T47D (cell line): ENCODE measurements around the gene EIF2B1.

ENCODE experiments used
- DNase-seq, 2 experiments: peaks; one replicate each; pipeline versions ENCODE4 v3.0.0 to v3.0.0-alpha.2; 2011 to 2012; ENCODE audit warnings: low read depth in 1 of 2, low spot score in 1 of 2
- JUND ChIP-seq: IDR thresholded peaks from 2 replicates; pipeline ENCODE4 v1.6.1; 2012; ENCODE audit warnings: low read depth
- in situ Hi-C: cut with HindIII; loops from 2 replicates; pipeline ENCODE4 v1.10.0; 2016; ENCODE audit warnings: low sequenced_read_pairs, low pct_unique_long_range_greater_than_20kb

The EIF2B1 gene

GRCh38 chr12:123654129-123654701, 20.7 kb upstream of the EIF2B1 start:
- in situ Hi-C loops = no loop called here
- no peak for TF ChIP-seq JUND
- no peak for DNase-seq

DNA sequence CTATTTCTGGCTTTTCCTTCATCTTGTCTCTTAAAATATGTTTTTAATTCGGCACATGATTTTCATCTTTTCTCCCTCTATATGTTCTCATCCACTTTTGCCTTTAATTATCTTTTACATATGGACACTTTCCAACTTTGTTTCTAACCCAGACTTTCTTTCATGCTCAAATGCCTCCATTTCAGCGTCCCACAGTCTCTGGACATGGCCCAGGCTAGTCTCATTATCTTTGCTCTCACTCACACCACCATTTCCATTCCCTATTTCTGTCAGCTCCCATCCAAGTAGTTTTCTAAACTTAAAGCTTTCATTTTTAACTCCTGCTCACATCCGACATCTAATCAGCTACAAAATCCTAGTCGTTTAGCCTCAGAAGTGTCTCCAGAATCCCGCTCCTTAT, 14.9 kb upstream of the EIF2B1 start:
- TF ChIP-seq JUND = no peak
- no peak for DNase-seq
- in situ Hi-C loops = no loop called here

DNA sequence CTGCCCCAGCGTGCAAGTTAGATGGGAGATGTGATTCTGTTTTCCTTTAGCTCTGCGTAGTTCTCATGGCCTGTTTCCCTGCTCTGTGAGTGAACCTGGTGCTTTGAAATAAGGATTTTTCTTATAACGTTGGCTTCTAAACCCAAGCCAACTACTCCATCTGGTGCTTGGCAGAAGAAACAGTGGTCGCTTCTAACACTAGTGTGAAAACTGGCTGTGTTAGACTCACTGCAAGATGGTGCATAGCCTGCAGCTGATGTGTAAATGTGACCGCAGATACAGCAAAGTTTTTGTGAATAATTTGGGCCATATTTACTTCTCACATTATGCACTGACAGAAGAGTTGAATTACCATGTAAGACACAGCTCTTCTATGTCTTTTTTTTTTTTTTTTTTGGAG, 12.4 kb upstream of the EIF2B1 start:
- no peak for TF ChIP-seq JUND
- DNase-seq = no peak
- in situ Hi-C loops = no loop called here

GRCh38 chr12:123645380-123645779, 11.9 kb upstream of the EIF2B1 start:
- in situ Hi-C loops = no loop called here
- TF ChIP-seq JUND = no peak
- DNase-seq = no peak

DNA sequence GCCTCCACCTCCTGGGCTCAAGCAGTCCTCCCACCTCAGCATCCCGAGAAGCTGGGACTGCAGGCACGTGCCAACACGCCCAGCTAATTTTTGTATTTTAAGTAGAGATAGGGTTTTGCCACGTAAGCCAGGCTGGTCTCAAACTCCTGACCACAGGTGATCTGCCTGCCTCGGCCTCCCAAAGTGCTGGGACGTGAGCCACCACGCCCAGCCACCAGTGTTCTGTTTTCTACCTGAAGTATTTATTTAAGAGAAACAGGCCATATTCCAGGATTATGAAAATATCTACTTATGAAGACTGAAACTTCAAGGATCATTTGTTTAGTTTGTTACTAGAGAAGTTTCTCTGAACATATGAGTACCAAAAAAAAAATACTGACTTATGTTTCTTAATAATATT, 10.4 kb upstream of the EIF2B1 start:
- in situ Hi-C loops = no loop called here
- TF ChIP-seq JUND = no peak
- no peak for DNase-seq

DNA sequence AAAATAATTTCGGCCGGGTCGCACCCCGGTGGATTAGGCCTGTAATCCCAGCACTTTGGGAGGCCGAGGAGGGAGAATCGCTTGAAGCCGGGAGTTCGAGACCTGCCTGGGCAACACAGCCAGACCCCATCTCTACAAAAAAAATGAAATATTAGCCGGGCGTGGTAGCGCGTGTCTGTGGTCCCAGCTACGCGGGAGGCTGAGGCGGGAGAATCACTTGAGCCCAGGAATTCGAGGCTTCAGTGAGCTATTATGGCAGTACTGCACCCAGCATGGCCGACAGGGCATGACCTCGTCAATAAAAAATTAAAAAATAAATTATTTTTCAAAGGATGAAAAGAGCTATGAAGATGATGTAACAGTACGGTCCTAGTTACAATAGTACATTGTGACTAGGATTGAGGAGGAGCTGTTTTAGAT, 666 bp upstream of the EIF2B1 start:
- no peak for DNase-seq
- TF ChIP-seq JUND = no peak
- in situ Hi-C loops = no loop called here

DNA sequence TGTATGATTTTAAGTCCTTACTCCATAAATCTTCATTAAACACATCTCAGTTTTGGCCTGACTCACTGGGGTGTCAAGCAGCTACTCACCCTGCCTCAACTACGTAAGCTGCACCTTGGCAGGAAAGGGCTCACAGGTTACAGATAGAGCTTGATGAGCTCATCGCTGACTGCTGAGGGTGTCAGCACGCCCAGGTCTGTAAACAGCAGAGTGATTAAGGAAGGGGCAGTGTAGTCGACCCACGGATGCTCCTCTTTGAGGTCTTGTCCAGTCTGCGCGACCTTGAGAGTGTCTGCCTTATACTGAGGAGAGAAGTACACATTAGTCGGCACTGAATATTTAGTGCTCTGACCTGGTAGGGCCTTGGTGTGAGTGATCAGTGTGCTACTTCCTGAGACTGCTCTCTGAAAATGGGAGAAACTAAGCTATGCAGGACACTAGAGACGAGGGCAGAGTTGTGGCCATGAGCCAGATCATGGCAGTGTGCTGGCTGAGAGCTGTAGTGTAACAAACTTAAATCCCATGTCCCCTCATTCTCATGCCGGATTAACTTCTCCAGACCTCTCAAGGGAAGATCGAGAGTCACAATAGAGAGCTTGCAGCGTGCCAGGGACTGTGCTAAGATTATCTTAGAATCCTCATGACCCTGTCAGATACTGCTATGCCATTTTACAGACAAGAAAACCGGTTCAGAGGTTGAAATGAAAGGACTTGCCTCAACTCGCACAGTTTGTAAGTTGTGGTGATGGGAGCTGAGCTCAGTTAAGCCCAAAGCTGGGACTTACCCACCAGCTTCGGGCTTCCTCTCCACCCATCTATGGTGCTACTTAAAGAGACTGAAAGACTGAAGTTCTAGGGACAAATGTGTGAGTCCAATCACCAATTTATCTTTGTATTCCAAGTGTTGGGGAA, 11.6 kb downstream of the EIF2B1 start:
- TF ChIP-seq JUND = no peak
- no peak for DNase-seq
- in situ Hi-C loops = no loop called here

DNA sequence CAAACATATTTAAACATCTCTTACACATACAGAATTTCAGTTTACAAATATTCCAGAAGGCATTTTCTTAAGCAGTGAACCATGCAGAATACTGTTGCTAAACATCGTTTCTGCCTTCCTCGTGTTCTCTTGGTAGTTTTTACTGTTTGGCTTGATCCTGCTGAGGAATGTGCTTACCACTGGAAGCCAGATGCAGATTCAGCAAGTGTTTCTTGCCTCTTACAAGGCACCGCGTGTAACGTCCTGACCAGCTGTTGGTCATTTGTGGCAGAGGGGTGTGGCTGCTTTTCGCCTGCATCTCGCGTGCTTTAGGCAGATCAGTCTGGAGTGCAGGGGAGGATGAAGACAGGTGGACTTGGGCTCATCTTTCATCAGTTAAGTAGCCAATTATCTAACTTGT, 12.4 kb downstream of the EIF2B1 start:
- DNase-seq = no peak
- in situ Hi-C loops = no loop called here
- TF ChIP-seq JUND = no peak

DNA sequence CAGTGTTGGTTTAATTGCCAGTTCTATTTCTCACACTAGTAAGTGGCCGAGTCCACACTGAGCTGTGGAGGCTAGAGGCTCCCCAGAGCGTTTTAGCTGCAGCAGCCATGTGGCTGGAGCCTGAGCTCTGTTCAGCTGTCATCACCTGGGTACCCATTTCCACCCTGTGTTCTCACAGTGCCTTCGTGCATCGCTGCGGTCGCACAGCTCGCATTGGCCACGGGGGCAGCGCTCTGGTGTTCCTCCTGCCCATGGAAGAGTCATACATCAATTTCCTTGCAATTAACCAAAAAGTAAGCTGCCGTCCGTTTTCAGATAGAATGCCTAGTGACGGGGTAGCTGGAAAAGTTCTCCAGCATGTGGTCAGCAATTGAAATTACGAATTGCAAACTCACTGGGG, 15.9 kb downstream of the EIF2B1 start:
- in situ Hi-C loops = no loop called here
- no peak for DNase-seq
- TF ChIP-seq JUND = no peak

DNA sequence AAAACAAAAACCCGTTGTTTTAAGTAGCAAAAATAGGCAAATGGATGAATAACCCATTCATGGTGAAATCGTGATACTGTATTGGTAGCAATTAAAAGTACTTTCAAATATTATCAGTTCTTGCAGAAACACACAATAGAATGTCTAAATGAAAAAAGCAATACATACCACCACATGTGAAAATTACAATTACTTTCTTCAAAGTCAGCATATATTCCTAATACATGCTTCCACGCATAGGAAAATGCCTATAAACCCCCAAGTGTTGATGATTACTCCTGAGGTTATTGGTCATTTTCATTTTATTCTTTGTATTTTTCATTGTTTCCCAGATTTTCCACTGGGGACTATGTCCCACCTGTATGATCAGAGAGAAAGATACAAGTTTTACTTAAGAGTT, 16.3 kb downstream of the EIF2B1 start:
- in situ Hi-C loops = no loop called here
- no peak for DNase-seq
- no peak for TF ChIP-seq JUND

GRCh38 chr12:123614531-123614930, 19.0 kb downstream of the EIF2B1 start:
- no peak for TF ChIP-seq JUND
- DNase-seq = no peak
- in situ Hi-C loops = no loop called here

GRCh38 chr12:123614110-123614509, 19.4 kb downstream of the EIF2B1 start:
- TF ChIP-seq JUND = no peak
- no peak for DNase-seq
- in situ Hi-C loops = no loop called here

- TF ChIP-seq JUND = no peak
- in situ Hi-C loops = no loop called here
- no peak for DNase-seq
Measured at GRCh38 chr12:123608182-123608581, 25.3 kb downstream of the EIF2B1 start.
